CD4-positive, alpha-beta T cell treated with Interleukin-2 at 100 ng/mL for 4 hours (primary cell): Measurements from ENCODE around the gene ATP5PO.
"Not testable (repeated sequence)": the region's sequence is repeated elsewhere in the genome, so short reads cannot be mapped to it uniquely, and the experiment has no call there.

Experiments
- DNase-seq: peaks from one replicate; pipeline ENCODE4 v3.0.0-alpha.2; 2020; ENCODE audit warnings: low spot score

The ATP5PO gene

DNA sequence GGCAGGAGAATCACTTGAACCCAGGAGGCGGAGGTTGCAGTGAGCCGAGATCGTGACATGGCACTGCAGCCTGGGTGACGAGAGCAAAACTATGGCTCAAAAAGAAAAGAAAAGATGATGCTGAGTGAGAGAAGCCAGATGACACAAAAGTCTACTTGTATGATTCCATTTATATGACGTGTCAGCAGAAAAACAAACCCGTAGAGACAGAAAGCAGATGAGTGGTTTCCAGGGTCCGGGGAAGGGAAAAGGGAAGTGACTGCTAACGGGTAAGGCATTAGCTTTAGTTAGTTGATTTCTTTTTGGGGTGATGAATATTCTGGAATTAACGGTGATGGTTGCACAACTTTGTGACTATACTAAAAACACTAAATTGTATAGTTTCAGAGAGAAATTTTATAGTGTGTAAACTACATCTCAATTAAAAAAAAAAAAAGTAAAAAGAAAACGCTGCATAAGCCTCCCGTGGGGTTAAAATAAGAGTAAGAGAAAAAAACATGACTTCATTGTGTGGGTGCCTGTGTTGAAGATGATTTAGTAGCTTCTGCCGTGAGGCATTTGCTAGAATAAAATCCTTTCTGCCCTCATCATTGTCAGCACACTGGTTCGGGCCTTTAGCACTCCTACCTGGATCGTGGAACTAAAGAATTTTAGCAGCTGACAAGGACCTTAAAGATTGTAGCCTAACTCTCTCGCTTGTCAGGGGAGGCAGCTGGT lies 24.7 kb upstream of the ATP5PO start:
- DNase-seq = no peak

DNA sequence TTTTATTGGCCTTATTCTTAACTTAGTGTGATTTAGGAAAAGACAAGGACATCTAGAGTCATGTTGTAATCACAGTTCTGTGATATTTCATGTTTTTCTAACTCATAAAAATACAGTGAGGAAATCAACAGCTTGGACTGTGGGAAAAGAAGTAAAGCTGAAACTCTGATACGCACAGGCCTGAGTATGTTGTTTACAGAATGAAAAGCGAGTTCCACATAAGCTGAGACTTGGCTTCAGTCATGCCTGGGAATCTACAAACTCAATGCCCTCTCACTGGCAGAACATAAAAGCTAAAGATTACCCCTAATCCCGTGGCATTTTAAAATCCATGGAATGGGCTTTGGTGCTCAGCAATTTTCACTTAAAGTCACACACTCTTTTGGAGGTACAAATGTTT lies 23.6 kb upstream of the ATP5PO start:
- no peak for DNase-seq

DNA sequence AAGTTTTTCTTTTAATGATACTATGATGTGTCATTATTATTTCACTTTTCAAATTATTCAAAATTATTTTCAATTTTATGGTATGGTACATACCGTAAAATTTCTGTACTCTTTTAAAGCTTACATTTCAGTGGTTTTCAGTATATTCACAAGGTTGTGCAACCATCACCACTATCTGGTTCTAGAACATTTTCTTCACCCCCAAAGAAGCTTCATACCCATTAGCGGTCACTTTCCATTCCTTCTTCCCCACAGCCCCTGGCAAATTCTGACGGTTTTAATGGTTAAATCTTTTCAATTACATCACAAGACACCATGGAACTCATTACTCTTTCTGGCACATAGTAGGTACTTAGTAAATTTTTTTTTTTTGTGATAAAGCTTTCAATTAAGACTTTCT lies 22.8 kb upstream of the ATP5PO start:
- DNase-seq = no peak

DNA sequence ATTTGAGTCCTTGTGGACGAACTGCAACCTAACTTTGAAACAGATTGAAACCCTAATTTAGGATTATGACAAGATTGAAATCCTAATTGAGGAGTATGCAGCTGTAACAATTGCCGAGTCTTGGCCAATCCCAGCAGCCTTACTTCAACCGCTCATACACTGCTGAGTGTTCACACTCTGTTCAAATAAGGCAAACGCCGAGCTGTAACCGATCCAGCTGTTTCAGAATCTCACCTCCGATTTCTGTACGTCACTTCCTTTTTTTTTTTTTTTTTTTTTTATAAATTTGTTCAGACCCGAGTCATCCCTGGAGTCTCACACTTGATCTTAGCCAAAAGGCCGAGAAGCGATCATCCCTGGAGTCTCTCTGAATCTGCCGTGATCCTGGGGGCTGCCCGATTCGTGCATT lies 22.3 kb upstream of the ATP5PO start:
- DNase-seq = peak; percentile 70

DNA sequence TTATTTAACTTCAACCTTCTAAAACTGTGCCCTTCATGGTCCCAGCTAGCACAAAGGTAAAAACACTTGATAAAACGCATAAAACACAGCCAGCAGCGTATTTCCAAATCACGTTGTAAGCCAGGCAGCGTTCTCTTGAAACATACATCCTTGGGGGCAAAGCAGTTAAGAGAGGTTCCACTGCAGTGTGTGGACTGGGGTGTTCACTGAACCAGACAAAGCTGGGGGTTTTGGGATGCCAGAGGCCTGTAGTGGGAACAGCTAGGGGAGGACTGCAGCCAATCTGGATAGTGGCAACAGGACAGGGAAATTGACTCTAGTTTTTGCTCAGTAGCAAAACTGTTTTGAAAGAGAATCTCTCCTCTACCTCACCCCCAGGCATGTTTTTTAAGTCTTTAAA lies 21.5 kb upstream of the ATP5PO start:
- DNase-seq = no peak

DNA sequence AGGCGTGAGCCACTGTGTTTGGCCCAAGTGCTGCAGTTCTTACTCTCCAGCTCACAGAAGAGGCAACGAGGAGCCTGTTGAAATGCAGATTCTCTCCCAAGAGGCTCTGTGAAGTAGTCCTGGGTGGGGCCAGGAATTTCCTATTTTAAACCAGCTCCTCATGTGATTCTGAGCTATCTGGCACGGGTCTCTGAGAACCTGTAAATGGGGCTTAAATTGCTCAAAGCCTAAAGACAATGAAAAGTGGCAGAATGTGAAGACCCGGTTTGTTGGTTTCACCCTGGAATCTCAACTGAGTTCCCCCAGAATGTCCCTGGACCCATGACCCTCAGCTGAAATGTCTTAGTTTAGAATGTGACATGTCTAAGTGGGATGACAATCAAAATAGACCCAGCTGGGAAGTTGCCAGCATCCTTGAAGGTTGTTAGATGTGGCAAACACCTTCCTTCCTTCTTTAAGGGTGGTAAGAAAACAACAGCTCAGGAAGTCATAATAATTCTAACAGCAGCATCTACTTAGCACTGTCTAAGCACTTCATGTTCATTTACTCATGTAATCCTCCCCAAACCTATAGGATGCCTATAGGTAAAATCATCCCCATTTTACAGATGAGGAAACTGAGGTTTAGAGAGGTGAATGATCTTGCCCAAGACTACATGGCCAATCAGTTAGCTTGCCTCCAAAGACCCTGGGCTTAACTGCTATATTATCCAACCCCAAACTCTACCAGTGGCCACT lies 20.9 kb upstream of the ATP5PO start:
- peak; percentile 80 for DNase-seq

GRCh38 chr21:33932731-33933130 lies 17.1 kb upstream of the ATP5PO start:
- no peak for DNase-seq

DNA sequence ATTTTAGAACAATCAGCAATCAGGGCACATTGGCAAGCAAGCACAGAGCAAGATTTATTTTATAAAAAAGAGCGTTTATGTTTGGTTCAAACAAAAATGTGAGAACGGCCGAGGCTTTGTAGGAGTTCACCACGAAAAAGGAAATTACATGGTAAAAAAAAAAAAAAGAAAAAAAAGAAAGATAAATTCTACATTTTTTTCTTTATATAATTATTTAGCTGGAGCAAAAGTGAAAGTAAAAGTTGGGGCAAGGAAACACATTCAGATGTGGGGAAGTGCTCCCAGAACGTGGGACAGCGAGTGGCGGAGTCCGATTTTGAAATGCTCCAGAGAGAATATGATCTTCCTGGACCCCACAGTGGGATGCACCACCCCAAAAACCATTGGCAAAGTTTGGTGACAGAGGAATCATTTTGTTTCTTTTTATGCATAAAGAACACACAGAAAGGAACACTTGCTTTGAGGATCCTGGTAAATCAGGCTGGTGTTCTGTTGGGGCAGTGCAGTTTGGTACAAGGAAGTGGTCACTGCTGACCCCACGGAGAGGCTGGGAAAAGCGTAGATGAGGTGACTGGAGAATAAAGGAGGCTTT lies 16.3 kb upstream of the ATP5PO start:
- DNase-seq = no peak

GRCh38 chr21:33931052-33931798 lies 15.6 kb upstream of the ATP5PO start:
- peak; percentile 93 for DNase-seq

DNA sequence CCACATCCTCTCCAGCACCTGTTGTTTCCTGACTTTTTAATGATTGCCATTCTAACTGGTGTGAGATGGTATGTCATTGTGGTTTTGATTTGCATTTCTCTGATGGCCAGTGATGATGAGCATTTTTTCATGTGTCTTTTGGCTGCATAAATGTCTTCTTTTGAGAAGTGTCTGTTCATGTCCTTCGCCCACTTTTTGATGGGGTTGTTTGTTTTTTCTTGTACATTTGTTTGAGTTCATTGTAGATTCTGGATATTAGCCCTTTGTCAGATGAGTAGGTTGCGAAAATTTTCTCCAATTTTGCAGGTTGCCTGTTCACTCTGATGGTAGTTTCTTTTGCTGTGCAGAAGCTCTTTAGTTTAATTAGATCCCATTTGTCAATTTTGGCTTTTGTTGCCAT lies 10.6 kb upstream of the ATP5PO start:
- not testable (repeated sequence) for DNase-seq

DNA sequence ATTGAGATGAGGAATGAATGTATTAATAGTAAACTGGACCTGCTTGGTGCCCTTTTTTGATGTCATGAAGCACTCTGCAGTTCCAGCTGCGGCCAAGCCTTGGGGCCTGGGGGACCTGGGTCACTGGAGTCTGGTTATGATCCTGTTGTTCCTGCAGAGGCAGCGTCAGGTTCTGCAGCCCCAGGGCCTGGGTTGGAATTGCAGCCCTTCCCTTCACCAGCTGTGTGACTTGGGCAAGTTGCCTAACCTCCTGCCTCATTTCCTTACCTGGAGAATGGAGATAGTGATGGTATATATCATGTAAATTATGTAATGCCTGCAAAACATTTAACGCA lies 9.1 kb upstream of the ATP5PO start:
- DNase-seq = no peak

DNA sequence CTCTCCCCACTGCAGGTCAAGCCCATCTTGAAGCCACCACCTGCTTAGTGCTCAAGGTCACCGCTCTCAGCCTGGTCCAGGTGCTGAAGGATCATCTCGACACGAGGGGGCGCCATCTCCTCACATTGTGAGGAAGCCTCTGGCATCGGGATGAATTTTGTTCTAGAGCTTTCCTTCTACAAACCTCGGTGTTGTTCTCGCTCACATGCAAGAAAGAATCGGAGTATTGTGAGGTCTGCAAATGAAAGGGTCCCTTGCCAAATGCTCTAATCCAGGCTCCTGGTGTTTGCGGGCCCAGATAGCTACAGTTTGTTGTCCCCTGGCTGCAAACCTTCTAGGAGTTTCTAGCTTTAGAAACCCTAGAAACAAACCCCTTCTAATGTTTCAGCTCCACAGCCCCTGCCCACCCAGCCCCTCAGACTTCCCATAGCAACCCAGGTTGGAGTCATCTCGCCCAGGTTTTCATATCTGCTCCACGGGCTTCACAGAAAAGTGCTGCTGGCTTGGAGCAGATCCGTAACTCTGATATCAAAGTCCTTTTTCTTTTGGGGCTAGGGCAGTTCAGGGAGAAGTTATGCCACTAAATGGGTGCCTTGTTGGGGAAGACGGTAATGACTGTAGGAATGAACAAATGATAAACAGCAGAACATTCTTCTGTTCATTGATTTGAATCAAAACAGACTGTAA lies 8.6 kb upstream of the ATP5PO start:
- DNase-seq = peak; percentile 92

DNA sequence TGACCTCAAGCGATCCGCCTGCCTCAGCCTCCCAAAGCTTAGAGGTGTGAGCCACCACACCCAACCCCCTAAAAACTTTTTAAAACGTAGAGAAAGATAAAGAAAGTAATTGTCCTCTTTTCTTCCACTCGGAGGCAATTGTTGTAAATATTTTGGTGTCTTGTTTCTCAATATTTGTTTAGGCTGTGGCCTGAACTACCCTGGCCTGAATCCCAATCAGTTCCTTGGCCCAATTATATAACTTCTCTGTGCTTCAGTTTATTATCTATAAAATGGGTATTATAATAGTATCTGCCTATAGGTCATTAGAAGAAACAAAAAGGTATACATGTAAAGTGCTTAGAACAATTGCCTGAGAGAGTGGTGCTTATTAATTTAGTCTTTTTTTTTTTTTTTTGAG lies 1.8 kb upstream of the ATP5PO start:
- DNase-seq = no peak

GRCh38 chr21:33916200-33916567 lies 580 bp upstream of the ATP5PO start:
- no peak for DNase-seq

GRCh38 chr21:33914188-33914587 lies 1.4 kb downstream of the ATP5PO start:
- no peak for DNase-seq

DNA sequence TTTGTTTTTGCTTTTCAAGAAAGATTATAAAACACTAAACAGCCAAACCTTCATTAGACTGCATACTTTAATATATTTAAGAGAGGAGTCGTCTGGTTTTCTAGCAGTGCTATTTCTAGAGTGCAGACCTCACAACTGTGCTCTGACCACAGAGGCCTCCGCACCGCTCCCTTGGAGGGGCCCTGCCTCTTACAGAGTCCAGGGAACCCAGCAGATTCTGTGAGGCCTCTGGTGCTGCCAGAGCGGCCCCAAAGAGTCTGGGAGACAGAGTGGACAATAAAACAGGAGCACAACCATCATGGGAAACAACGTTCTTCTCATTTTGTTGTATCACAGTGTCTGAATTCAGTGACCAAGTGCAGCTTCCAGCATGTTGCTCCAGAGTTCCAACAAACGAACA lies 5.8 kb downstream of the ATP5PO start:
- no peak for DNase-seq

- DNase-seq = no peak
Observed at GRCh38 chr21:33908760-33909159, 6.8 kb downstream of the ATP5PO start.

DNA sequence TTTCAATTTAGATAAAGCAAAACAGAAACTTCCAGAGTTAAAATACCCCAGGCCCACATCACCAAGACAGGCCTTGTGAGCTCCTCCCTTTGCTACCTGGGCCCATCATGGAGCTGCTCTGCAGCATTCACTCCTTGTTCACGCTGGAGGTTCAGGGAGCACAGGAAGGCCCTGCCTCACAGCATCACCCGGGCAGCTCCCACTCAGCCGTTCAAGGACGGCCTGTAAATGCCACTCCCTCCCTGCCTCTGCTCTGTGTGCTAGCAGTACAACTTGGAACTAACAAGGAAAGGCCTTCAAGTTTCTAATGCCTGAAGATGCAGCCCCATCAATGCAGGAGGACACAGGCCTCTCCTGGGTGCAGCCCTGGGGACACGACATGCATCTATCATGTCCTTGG lies 11.6 kb downstream of the ATP5PO start:
- no peak for DNase-seq

- no peak for DNase-seq
Observed at GRCh38 chr21:33902349-33902748, 13.3 kb downstream of the ATP5PO start.

- DNase-seq = no peak
Observed at GRCh38 chr21:33901412-33902288, 14.0 kb downstream of the ATP5PO start.

GRCh38 chr21:33899199-33899598 lies 16.4 kb downstream of the ATP5PO start:
- no peak for DNase-seq
